ENCODE measurements around the gene ARFGAP1.

- TF ChIP-seq RAD21 (IDR thresholded peaks at IDR 0.05 in 1 of 2, conservative IDR thresholded peaks at IDR 0.05 in 1 of 2; ENCODE audit: low read depth in 2 of 2, low read length in 2 of 2) = no peak
- TF ChIP-seq, protein P1, sequence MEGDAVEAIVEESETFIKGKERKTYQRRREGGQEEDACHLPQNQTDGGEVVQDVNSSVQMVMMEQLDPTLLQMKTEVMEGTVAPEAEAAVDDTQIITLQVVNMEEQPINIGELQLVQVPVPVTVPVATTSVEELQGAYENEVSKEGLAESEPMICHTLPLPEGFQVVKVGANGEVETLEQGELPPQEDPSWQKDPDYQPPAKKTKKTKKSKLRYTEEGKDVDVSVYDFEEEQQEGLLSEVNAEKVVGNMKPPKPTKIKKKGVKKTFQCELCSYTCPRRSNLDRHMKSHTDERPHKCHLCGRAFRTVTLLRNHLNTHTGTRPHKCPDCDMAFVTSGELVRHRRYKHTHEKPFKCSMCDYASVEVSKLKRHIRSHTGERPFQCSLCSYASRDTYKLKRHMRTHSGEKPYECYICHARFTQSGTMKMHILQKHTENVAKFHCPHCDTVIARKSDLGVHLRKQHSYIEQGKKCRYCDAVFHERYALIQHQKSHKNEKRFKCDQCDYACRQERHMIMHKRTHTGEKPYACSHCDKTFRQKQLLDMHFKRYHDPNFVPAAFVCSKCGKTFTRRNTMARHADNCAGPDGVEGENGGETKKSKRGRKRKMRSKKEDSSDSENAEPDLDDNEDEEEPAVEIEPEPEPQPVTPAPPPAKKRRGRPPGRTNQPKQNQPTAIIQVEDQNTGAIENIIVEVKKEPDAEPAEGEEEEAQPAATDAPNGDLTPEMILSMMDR (IDR thresholded peaks at IDR 0.05; ENCODE audit: control extremely low read depth in 1 of 3, insufficient read depth in 1 of 3, low read depth in 1 of 3, low read length in 3 of 3) = no peak
- no peak for TF ChIP-seq BRCA1 (IDR thresholded peaks at IDR 0.05; ENCODE audit: low read depth, low read length)
- TF ChIP-seq POLR2AphosphoS5 (IDR thresholded peaks at IDR 0.05; ENCODE audit: low read depth, low read length) = no peak
- TF ChIP-seq RNF2 (IDR thresholded peaks at IDR 0.05; ENCODE audit: borderline replicate concordance, low read depth, low read length, missing control alignments, poor library complexity, severe bottlenecking) = no peak
- TF ChIP-seq TAF7 (optimal IDR thresholded peaks at IDR 0.05; ENCODE audit: borderline replicate concordance, low read depth, low read length) = no peak
Observed at GRCh38 chr20:63295422-63295821, 22.8 kb downstream of the ARFGAP1 start.
